Testis (tissue), 3 donors: ENCODE data around the gene PGF. TPM values are rescaled to one million over a fixed set of nuclear protein-coding genes. Genes with fewer than 3 reads are reported as not detected.

Experiments
- DNase-seq: peaks from one replicate; pipeline ENCODE4 v3.0.0-alpha.2; 2019
- H3K27ac ChIP-seq, 2 donors: fragments of 200-600 bp; sonication (generic); one replicate each; pipeline ENCODE4 v1.5.1; 2019
- H3K27me3 ChIP-seq: fragments of 200-600 bp; sonication (generic); one replicate; pipeline ENCODE4 v1.5.1; 2019
- H3K36me3 ChIP-seq: fragments of 200-600 bp; sonication (generic); one replicate; pipeline ENCODE4 v1.5.1; 2017; ENCODE audit warnings: low read depth; ENCODE audit errors: missing control alignments
- H3K4me1 ChIP-seq: fragments of 200-600 bp; sonication (generic); one replicate; pipeline ENCODE4 v1.5.1; 2019
- H3K4me3 ChIP-seq, 2 donors: fragments of 200-600 bp; sonication (generic); one replicate each; pipeline ENCODE4 v1.5.1; 2017 to 2019
- H3K9me3 ChIP-seq: fragments of 200-600 bp; sonication (generic); one replicate; pipeline ENCODE4 v1.5.1; 2017
- POLR2A ChIP-seq: fragments of 450-650 bp; IDR thresholded peaks from one replicate; pipeline ENCODE4 v1.6.1; 2017; ENCODE audit warnings: antibody characterized with exemption, mild to moderate bottlenecking, moderate library complexity
- WGBS, 2 donors: methylation state at CpG; one replicate each; pipeline ENCODE4 v1.1.5; 2018; 5-methylcytosine and 5-hydroxymethylcytosine counted together
- intact Hi-C: fragments of 100-400 bp; cut with DNase I; formaldehyde crosslinking; loops from one replicate; pipeline ENCODE4 v1.15.1; 2023; ENCODE audit warnings: low total_unique reads
- polyA plus RNA-seq: library from polyadenylated mRNA; stranded (reverse); fragments of 350-450 nt; fragmentation: Illumina TruSeq; extraction: RNeasy Lipid Tissue Mini Kit (QIAGEN cat#74804); gene quantifications from one replicate; pipeline ENCODE4 v1.2.3, GENCODE V29; 2014; ENCODE audit warnings: low read depth, low replicate concordance; ENCODE audit not compliant: insufficient read depth
- total RNA-seq, 2 donors: library from RNA; depleted of rRNA; stranded (reverse); fragments of >200 nt; gene quantifications; one replicate each; pipeline ENCODE4 v1.2.3, GENCODE V29; 2016
- TF ChIP-seq, protein P1 (sequence below), 3 experiments: fragments of 450-650 bp in 2 of 3; fragments of 200-600 bp in 1 of 3; sonication (generic) in 1 of 3; IDR thresholded peaks; one replicate each; pipeline ENCODE4 v1.5.1; 2016 to 2019; ENCODE audit warnings: antibody characterized with exemption in 3 of 3, mild to moderate bottlenecking in 2 of 3, moderate library complexity in 1 of 3

The PGF gene
- total and polyA plus RNA-seq, 3 donors from 2014 or later = 5.4 to 11.5 (median 6.5) TPM

DNA sequence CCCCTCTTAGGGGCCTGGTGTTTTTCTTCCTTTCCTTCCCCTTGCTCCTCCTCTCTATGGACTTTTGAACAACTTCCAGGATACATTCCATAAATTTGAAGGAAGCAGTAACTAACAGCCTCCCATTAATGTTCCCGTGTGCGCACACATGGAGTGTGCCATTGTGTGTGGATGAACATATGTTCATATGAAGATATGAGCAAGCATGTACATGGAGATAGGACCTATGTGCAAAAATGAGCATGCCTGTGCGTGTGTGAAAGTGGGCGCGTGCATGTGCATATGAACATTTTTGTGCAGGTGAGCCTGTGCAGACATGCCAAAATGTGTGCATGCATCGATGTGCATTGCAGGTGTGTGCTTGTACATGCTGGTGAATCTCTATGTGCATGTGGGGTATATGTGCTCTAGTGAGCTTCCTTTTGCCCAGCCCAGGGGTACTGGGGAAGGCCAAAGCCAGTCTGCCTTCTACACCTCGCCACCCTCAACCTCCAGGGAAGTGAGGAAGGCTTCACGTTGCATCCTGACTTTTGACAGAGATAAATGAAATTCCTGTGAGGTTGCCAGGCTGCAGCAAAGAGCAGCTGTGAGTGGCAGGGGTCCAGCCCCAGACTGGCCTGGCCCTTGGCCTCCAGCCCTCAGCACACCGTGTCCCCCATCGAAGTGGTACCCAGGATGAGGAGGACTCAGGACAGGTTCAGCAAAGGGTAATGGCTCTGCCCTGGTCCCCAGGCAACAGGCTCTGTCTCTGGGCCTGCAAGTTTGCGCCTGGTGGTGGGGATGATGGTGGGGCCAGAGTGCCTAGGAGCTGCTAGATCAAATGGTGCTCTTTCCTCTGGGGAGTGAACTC lies 21.1 kb upstream of the PGF start:
- H3K27ac ChIP-seq = no peak overlapping the region

GRCh38 chr14:74975059-74975810 lies 19.8 kb upstream of the PGF start:
- no peak for TF ChIP-seq POLR2A
- TF ChIP-seq, protein P1, sequence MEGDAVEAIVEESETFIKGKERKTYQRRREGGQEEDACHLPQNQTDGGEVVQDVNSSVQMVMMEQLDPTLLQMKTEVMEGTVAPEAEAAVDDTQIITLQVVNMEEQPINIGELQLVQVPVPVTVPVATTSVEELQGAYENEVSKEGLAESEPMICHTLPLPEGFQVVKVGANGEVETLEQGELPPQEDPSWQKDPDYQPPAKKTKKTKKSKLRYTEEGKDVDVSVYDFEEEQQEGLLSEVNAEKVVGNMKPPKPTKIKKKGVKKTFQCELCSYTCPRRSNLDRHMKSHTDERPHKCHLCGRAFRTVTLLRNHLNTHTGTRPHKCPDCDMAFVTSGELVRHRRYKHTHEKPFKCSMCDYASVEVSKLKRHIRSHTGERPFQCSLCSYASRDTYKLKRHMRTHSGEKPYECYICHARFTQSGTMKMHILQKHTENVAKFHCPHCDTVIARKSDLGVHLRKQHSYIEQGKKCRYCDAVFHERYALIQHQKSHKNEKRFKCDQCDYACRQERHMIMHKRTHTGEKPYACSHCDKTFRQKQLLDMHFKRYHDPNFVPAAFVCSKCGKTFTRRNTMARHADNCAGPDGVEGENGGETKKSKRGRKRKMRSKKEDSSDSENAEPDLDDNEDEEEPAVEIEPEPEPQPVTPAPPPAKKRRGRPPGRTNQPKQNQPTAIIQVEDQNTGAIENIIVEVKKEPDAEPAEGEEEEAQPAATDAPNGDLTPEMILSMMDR (IDR thresholded peaks at IDR 0.05) = no peak
- no peak overlapping the region for H3K27ac ChIP-seq
- H3K9me3 ChIP-seq = no peaks in the 10 kb centered on the region
- H3K4me1 ChIP-seq = no peaks in the 10 kb centered on the region
- DNase-seq = peak; percentile 86
- WGBS, 2 donors = 52 to 58% methylated on average over 12 of the region's 12 CpGs
- no peaks in the 10 kb centered on the region for H3K36me3 ChIP-seq
- H3K4me3 ChIP-seq = no peak overlapping the region
- H3K27me3 ChIP-seq = no peaks in the 10 kb centered on the region
- intact Hi-C loops = no loop called here

More for the DNA sequence above, 21.1 kb upstream of the PGF start:
- Histone ChIP-seq H3K36me3 (no peaks in the 10 kb centered on the region), H3K27me3 (no peaks in the 10 kb centered on the region), H3K9me3 (no peaks in the 10 kb centered on the region), H3K4me1 (no peaks in the 10 kb centered on the region), H3K4me3 (no peak overlapping the region)
- DNase-seq = no peak
- intact Hi-C loops = no loop called here
- 83 to 84% methylated on average over 7 to 11 of the region's 11 CpGs for WGBS, 2 donors
- TF ChIP-seq POLR2A = no peak

- H3K4me1 ChIP-seq = no peaks in the 10 kb centered on the region
- TF ChIP-seq POLR2A = no peak
- TF ChIP-seq, protein P1 (IDR thresholded peaks at IDR 0.05) = no peak
These were observed 19.1 kb upstream of the PGF start for GRCh38 chr14:74974364-74975058.

GRCh38 chr14:74973905-74974363 lies 18.5 kb upstream of the PGF start:
- no peaks in the 10 kb centered on the region for H3K27me3 ChIP-seq
- H3K9me3 ChIP-seq = no peaks in the 10 kb centered on the region
- H3K4me1 ChIP-seq = no peaks in the 10 kb centered on the region
- WGBS, 2 donors = 92 to 93% methylated on average over 5 of the region's 5 CpGs
- no peak overlapping the region for H3K4me3 ChIP-seq
- no peak for DNase-seq
- H3K27ac ChIP-seq = no peak overlapping the region
- intact Hi-C loops = no loop called here
- TF ChIP-seq POLR2A = no peak
- TF ChIP-seq, protein P1 (IDR thresholded peaks at IDR 0.05) = no peak
- no peaks in the 10 kb centered on the region for H3K36me3 ChIP-seq

More at GRCh38 chr14:74974364-74975058, 19.1 kb upstream of the PGF start:
- Histone ChIP-seq H3K9me3 (no peaks in the 10 kb centered on the region), H3K27ac (no peak overlapping the region), H3K27me3 (no peaks in the 10 kb centered on the region), H3K4me3 (no peak overlapping the region), H3K36me3 (no peaks in the 10 kb centered on the region)
- WGBS, 2 donors = 70 to 82% methylated on average over 8 to 15 of the region's 15 CpGs
- no peak for DNase-seq
- intact Hi-C loops = no loop called here
